Activated naive CD8-positive, alpha-beta T cell (primary cell): Measurements from ENCODE around the gene DOCK7.
A peak's percentile ranks its signal among the peaks of the same experiment; 100 is the strongest.
"Not testable (repeated sequence)": the region's sequence is repeated elsewhere in the genome, so short reads cannot be mapped to it uniquely, and the experiment has no call there.

Source experiments
- H3K27ac Mint-ChIP-seq: one replicate; pipeline ENCODE4 v1.8.0; 2021; ENCODE audit warnings: mixed read lengths
- H3K27me3 Mint-ChIP-seq: one replicate; pipeline ENCODE4 v1.8.0; 2021; ENCODE audit warnings: mixed read lengths
- H3K36me3 Mint-ChIP-seq: one replicate; pipeline ENCODE4 v1.8.0; 2021; ENCODE audit warnings: mixed read lengths
- H3K4me1 Mint-ChIP-seq: one replicate; pipeline ENCODE4 v1.8.0; 2021; ENCODE audit warnings: low read depth, mixed read lengths
- H3K4me3 Mint-ChIP-seq: one replicate; pipeline ENCODE4 v1.8.0; 2021; ENCODE audit warnings: mild to moderate bottlenecking, mixed read lengths
- H3K9me3 Mint-ChIP-seq: one replicate; pipeline ENCODE4 v1.8.0; 2021; ENCODE audit warnings: low read depth, mixed read lengths

DOCK7 gene

DNA sequence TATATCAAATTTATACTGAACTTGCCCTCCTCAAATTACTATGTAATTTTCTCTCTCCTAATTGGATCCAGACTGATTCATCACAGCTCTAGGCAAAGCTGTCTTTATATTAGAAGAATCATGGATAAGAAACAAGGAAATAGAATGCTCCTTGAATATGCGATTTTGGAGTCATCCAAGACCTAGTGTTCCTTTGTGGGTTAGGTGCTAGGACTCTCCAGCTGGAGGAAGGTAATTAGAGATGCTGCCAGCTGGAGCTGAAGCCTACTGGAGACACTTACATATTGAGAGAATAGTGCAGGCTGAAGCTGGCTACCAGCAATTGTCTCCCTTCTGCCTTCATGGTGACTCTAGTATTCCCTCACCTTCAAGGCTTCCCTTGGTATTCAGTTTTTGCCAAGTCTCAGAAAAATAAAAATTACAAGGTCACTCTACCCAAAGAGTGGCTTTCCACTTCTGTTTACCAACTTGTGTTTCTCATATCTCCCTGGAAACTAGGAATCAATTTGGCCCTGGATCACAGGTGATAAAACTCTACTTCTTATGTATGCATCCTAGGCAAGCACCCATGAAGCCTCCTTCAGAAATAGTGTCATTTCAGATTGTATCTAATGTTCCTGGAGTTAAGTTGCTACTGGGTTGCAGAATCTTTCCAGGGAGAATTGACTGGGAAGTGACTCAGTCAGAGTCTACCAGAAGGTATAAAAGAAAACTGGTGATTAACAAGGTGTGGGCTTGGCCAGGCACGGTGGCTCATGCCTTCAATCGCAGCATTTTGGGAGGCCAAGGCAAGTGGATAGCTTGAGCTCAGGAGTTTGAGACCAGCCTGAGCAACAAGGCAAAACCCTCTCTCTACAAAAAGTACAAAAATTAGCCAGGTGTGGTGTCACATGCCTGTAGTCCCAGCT is 24.4 kb upstream of the DOCK7 start:
- no peaks in the 10 kb centered on the region for H3K4me1 Mint-ChIP-seq
- H3K36me3 Mint-ChIP-seq = no peaks in the 10 kb centered on the region
- no peaks in the 10 kb centered on the region for H3K27me3 Mint-ChIP-seq
- no peak overlapping the region for H3K27ac Mint-ChIP-seq
- H3K4me3 Mint-ChIP-seq = no peak overlapping the region
- no peaks in the 10 kb centered on the region for H3K9me3 Mint-ChIP-seq

DNA sequence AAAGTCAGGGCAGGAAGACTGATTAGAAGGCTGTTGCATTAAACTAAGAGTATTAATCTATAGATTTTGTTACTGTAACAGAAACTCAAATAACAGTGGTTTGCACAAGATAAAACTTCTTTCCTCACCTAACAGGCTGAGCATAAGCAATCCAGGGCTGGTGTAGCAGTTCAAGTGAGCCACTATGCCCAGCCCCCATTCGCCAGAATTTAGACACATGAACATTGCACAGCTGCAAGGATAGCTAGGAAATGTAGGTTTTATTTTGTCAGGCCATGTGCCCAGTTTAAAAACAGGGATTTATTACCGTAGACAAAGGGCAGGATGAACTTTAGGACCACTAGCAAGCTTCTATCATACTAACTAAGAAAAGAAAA is 19.5 kb upstream of the DOCK7 start:
- H3K4me1 Mint-ChIP-seq = no peaks in the 10 kb centered on the region
- H3K4me3 Mint-ChIP-seq = no peak overlapping the region
- H3K9me3 Mint-ChIP-seq = no peaks in the 10 kb centered on the region
- H3K27ac Mint-ChIP-seq = no peak overlapping the region
- H3K27me3 Mint-ChIP-seq = no peaks in the 10 kb centered on the region
- H3K36me3 Mint-ChIP-seq = no peaks in the 10 kb centered on the region

- Mint-ChIP-seq H3K27me3 (no peaks in the 10 kb centered on the region), H3K27ac (no peak overlapping the region), H3K4me1 (no peaks in the 10 kb centered on the region), H3K36me3 (no peaks in the 10 kb centered on the region), H3K4me3 (no peak overlapping the region), H3K9me3 (no peaks in the 10 kb centered on the region)
Measured at GRCh38 chr1:62706985-62707743, 19.0 kb upstream of the DOCK7 start.

DNA sequence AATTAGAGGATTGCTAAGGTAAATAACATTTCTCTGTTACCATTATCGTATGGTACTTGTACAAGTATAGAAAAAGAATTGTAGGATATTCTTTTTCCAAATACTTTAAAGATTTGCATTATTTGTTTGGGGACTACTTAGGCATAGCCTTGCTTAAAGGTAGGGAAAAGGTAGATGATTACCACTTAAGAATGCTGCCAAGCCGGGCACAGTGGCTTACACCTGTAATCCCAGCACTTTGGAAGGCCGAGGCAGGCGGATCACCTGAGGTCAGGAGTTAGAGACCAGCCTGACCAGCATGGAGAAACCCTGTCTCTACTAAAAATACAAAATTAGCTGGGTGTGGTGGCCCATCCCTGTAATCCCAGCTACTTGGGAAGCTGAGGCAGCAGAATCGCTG is 10.0 kb upstream of the DOCK7 start:
- not testable (repeated sequence) for H3K4me1 Mint-ChIP-seq

DNA sequence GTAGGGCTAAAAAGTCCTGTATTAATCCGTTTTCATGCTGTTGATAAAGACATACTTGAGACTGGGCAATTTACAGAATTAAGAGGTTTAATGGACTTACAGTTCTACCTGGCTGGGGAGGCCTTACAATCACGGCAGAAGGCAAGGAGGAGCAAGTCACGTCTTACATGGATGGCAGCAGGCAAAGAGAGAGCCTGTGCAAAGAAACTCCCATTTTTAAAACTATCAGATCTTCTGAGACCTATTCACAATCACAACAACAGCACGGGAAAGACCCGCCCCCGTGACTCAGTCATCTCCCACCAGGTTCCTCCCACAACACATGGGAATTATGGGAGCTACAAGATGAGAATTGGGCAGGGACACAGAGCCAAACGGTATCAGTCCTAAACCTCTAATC is 6.3 kb upstream of the DOCK7 start:
- H3K4me3 Mint-ChIP-seq, H3K9me3 Mint-ChIP-seq, H3K27me3 Mint-ChIP-seq, H3K27ac Mint-ChIP-seq, H3K36me3 Mint-ChIP-seq: not testable (repeated sequence)
- H3K4me1 Mint-ChIP-seq = peaks cover 10% of the 10 kb centered on the region

More for the DNA sequence above, 10.0 kb upstream of the DOCK7 start:
- H3K4me3 Mint-ChIP-seq, H3K9me3 Mint-ChIP-seq, H3K36me3 Mint-ChIP-seq, H3K27me3 Mint-ChIP-seq, H3K27ac Mint-ChIP-seq: not testable (repeated sequence)

GRCh38 chr1:62693123-62693522 is 4.9 kb upstream of the DOCK7 start:
- no peak overlapping the region for H3K4me3 Mint-ChIP-seq

GRCh38 chr1:62691062-62691844 is 3.1 kb upstream of the DOCK7 start:
- Mint-ChIP-seq H3K36me3 (no peaks in the 10 kb centered on the region), H3K27ac (no peak overlapping the region), H3K27me3 (peaks cover 2% of the 10 kb centered on the region), H3K4me3 (no peak overlapping the region), H3K9me3 (no peaks in the 10 kb centered on the region), H3K4me1 (peaks cover 27% of the 10 kb centered on the region)

More at GRCh38 chr1:62693123-62693522, 4.9 kb upstream of the DOCK7 start:
- Mint-ChIP-seq H3K36me3 (no peaks in the 10 kb centered on the region), H3K4me1 (peaks cover 20% of the 10 kb centered on the region), H3K27ac (no peak overlapping the region), H3K27me3 (peaks cover 2% of the 10 kb centered on the region), H3K9me3 (no peaks in the 10 kb centered on the region)

GRCh38 chr1:62689524-62689923 is 1.3 kb upstream of the DOCK7 start:
- Mint-ChIP-seq H3K36me3 (no peaks in the 10 kb centered on the region), H3K27ac (no peak overlapping the region)

GRCh38 chr1:62688687-62689085 is 500 bp upstream of the DOCK7 start:
- Mint-ChIP-seq H3K9me3 (no peaks in the 10 kb centered on the region), H3K27me3 (peaks cover 2% of the 10 kb centered on the region), H3K4me3 (peak overlapping the region; percentile 91)

More at GRCh38 chr1:62689524-62689923, 1.3 kb upstream of the DOCK7 start:
- Mint-ChIP-seq H3K4me3 (peak overlapping the region; percentile 78), H3K27me3 (peaks cover 2% of the 10 kb centered on the region), H3K9me3 (no peaks in the 10 kb centered on the region), H3K4me1 (peaks cover 32% of the 10 kb centered on the region)

GRCh38 chr1:62687421-62687902 is 724 bp downstream of the DOCK7 start:
- peaks cover 2% of the 10 kb centered on the region for H3K27me3 Mint-ChIP-seq
- peak overlapping the region; percentile 89 for H3K27ac Mint-ChIP-seq
- no peaks in the 10 kb centered on the region for H3K9me3 Mint-ChIP-seq
- H3K36me3 Mint-ChIP-seq = no peaks in the 10 kb centered on the region
- peaks cover 32% of the 10 kb centered on the region for H3K4me1 Mint-ChIP-seq
- peak overlapping the region; percentile 95 for H3K4me3 Mint-ChIP-seq

More at GRCh38 chr1:62688687-62689085, 500 bp upstream of the DOCK7 start:
- H3K27ac Mint-ChIP-seq = peak overlapping the region; percentile 76
- H3K4me1 Mint-ChIP-seq = peaks cover 32% of the 10 kb centered on the region
- H3K36me3 Mint-ChIP-seq = no peaks in the 10 kb centered on the region

DNA sequence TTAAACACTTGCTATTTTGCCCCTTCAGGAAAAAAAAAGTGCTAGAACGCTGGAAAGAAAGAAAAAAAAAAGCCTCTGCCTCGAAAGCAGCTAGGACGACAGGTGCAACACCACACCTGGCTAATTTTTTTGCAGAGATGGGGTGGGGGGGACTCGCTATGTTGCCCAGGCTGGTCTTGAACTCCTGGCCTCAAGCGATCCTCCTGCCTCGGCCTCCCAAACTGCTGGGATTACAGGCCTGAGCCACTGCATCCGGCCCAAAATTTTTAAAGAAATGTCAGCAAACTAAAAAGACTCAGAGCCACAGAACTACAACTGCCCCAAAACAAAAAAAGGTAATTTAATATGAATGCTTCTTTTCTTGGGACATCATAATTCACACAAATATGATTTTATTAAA is 1.4 kb downstream of the DOCK7 start:
- Mint-ChIP-seq H3K36me3 (no peaks in the 10 kb centered on the region), H3K4me3 (peak overlapping the region; percentile 95), H3K27ac (no peak overlapping the region), H3K27me3 (peaks cover 2% of the 10 kb centered on the region), H3K4me1 (peaks cover 32% of the 10 kb centered on the region), H3K9me3 (no peaks in the 10 kb centered on the region)

DNA sequence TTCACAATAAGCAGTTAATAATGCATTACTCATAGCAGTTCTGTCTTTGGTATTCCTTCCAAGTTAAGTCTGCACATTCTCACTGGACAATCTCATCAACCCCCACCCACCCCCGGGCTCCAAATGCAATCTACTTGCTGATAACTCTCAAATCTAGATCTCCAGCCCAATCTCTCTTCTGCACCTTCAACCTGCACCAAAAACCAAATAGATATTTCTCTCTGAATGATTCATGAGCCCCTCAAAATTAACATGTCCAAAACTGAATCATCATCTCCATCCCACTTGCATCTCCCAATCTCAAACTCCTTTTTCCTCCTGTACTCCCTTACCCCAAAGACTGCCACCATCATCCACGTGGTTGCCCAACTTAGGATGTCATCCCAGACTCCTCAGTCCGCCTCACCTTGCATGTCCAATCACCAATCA is 2.7 kb downstream of the DOCK7 start:
- Mint-ChIP-seq H3K36me3 (no peaks in the 10 kb centered on the region), H3K4me1 (peaks cover 32% of the 10 kb centered on the region), H3K27me3 (no peaks in the 10 kb centered on the region), H3K4me3 (no peak overlapping the region), H3K27ac (no peak overlapping the region), H3K9me3 (no peaks in the 10 kb centered on the region)

DNA sequence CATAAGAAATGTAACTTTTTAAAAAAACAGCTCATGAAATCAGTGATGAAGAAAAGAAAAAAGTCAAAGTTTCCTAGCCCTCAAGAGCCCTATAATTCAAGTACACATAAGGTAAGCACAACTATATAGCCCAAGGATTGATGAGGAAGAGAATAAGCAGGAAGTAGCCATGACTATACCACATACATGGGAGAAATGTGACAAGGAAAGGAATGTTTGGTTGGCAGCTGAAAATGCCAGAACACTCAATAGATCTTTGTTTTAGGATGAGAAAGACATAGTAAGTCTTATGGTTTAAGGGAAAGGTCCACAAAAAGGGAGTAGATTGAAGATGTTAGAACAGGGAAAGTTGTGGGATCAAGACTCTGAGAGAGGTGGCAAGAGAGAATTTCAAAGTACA is 5.7 kb downstream of the DOCK7 start:
- H3K4me3 Mint-ChIP-seq = no peak overlapping the region
- no peak overlapping the region for H3K27ac Mint-ChIP-seq
- no peaks in the 10 kb centered on the region for H3K9me3 Mint-ChIP-seq
- H3K4me1 Mint-ChIP-seq = peaks cover 12% of the 10 kb centered on the region
- no peaks in the 10 kb centered on the region for H3K27me3 Mint-ChIP-seq
- H3K36me3 Mint-ChIP-seq = no peaks in the 10 kb centered on the region

DNA sequence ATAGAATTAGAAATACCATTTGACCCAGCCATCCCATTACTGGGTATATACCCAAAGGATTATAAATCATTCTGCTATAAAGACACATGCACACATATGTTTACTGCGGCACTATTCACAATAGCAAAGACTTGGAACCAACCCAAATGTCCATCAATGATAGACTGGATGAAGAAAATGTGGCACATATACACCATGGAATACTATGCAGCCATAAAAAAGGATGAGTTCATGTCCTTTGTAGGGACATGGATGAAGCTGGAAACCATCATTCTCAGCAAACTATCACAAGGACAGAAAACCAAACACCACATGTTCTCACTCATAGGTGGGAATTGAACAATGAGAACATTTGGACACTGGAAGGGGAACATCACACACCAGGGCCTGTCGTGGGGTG is 7.2 kb downstream of the DOCK7 start:
- H3K27me3 Mint-ChIP-seq, H3K27ac Mint-ChIP-seq, H3K36me3 Mint-ChIP-seq, H3K4me3 Mint-ChIP-seq, H3K4me1 Mint-ChIP-seq, H3K9me3 Mint-ChIP-seq: not testable (repeated sequence)

DNA sequence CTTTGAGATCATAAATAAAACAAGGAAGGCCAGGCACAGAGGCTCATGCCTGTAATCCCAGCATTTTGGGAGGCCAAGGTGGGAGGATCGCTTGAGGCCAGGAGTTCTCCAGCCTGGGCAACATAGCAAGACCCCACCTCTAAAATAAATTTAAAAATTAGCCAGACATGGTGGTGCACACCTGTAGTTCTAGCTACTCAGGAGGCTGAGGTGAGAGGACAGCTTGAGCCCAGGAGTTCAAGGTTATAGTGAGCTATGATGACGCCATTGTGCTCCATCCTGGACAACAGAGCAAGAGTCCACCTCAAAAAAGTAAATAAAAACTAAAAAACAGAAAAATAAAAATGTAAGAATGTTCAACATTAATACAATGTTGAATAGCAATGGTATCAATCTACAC is 10.4 kb downstream of the DOCK7 start:
- H3K27me3 Mint-ChIP-seq, H3K4me1 Mint-ChIP-seq, H3K36me3 Mint-ChIP-seq, H3K9me3 Mint-ChIP-seq, H3K27ac Mint-ChIP-seq, H3K4me3 Mint-ChIP-seq: not testable (repeated sequence)
